ENCODE data around the gene HOXA11.

Gene HOXA11

DNA sequence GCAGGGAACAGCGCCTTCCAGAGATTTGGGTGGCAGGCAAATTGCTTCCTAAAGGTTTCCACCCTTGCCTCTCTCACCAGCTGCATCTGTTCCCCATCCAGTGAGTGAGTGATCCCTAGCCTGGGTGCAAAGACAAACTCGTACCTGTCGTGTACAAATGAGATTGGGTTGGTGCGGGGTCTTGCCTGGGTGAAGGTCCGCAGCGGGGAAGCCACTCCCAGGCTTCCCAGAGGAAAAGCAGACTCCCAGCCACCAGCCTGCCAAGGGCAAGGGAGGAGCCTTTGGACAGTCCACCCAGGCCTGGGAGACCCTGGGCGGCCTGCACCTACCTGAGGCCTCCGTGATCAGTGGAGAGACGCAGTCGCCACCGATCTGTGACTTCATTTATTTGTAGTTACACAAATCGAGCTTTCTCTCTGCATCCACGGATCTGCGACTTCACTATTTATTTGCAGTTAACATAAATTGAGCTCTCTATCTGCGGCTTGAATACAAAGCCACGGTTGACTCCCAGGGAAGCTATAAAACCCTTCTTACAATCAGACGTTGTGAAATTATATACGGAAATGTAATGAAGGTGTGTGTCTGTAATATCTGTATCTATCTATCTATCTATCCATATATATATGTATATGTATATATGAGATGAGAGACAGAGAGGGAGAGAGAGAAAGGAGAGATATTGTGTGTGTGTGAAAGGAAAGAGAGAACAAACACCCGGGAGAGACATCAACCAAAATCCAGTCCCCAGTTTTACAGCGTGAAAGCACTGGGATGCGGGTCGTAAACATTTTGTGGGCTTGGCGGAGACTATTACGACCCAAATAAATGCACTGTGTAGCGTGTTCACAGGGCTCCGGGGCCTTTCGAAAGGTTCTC lies 25.5 kb downstream of the HOXA11 start:
- Histone ChIP-seq H3K4me3 (ENCODE audit: low read length) (peak overlapping the region; percentile 80; the same call in 1 of the 2 replicates), H3K36me3 (ENCODE audit: control insufficient read depth, low read length) (no peaks in the 10 kb centered on the region), H3K4me1 (ENCODE audit: control insufficient read depth, low read length) (peaks cover 24% of the 10 kb centered on the region), H3K27ac (ENCODE audit: low read depth, low read length) (no peak overlapping the region), H3K27me3 (ENCODE audit: control insufficient read depth, low read length) (peaks cover 66% of the 10 kb centered on the region), H3K79me2 (ENCODE audit: control insufficient read depth, low read length) (no peaks in the 10 kb centered on the region), H3F3A (ENCODE audit: control insufficient read depth, insufficient read depth) (no peaks in the 10 kb centered on the region; the same call in 1 of the 2 replicates), H3K4me2 (ENCODE audit: low read length) (peak overlapping the region; percentile 93; the same call in 1 of the 2 replicates), H3K9me2 (replicated peaks; ENCODE audit: control insufficient read depth, low read length) (no peaks in the 10 kb centered on the region), H3K9me3 (ENCODE audit: control insufficient read depth, insufficient read depth, low read length) (no peaks in the 10 kb centered on the region), H4K20me1 (ENCODE audit: control insufficient read depth, insufficient read depth, low read depth, low read length) (no peaks in the 10 kb centered on the region)
- TF ChIP-seq, protein P1, sequence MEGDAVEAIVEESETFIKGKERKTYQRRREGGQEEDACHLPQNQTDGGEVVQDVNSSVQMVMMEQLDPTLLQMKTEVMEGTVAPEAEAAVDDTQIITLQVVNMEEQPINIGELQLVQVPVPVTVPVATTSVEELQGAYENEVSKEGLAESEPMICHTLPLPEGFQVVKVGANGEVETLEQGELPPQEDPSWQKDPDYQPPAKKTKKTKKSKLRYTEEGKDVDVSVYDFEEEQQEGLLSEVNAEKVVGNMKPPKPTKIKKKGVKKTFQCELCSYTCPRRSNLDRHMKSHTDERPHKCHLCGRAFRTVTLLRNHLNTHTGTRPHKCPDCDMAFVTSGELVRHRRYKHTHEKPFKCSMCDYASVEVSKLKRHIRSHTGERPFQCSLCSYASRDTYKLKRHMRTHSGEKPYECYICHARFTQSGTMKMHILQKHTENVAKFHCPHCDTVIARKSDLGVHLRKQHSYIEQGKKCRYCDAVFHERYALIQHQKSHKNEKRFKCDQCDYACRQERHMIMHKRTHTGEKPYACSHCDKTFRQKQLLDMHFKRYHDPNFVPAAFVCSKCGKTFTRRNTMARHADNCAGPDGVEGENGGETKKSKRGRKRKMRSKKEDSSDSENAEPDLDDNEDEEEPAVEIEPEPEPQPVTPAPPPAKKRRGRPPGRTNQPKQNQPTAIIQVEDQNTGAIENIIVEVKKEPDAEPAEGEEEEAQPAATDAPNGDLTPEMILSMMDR (IDR thresholded peaks at IDR 0.05; ENCODE audit: low read depth, low read length, poor library complexity, severe bottlenecking) = no peak
- no peak for TF ChIP-seq EZH2phosphoT487 (IDR thresholded peaks at IDR 0.05; ENCODE audit: borderline replicate concordance, low read length)

DNA sequence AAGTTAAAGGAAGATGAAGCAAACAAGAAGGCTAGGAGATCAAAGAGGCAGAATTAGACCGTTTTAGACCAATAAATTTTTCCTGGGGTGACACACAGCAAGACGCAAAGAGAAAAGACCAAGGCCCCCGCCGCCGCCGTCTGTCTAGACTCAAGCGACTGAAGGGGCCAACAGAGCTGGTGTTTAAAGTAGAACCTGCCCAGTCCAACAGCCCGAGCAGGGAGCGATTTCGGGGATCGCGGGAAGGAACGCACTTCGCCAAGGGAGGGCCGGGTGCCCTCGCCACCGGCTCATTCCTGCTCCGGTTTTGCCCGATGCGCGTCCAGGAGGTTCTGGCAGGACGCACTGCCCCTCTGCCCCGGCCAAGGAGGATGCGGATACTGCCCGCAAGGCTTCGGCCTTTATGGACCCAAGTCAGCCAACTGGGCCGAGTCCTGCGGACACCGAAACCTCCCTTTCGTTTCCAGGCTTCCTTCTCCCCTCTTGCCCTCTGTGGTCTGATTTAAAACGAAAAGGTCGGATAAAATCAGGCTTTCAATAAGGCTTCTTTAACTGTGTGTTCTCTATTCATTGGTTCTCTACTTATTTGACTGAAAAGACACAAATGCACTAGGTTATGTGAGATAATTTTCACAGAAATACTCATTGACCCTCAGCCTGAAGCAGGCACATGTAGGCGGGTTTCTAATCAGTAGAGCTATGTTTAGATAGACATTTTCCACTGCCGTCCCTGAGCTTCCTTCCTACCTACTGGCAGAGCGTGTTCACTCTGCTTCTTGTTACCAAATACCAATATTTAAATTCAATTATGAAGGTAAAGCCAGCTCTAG lies 26.4 kb downstream of the HOXA11 start:
- H3K4me1 ChIP-seq (ENCODE audit: control insufficient read depth, low read length) = peaks cover 24% of the 10 kb centered on the region
- H3F3A ChIP-seq (ENCODE audit: control insufficient read depth, insufficient read depth) = no peaks in the 10 kb centered on the region; the same call in 1 of the 2 replicates
- H3K79me2 ChIP-seq (ENCODE audit: control insufficient read depth, low read length) = no peaks in the 10 kb centered on the region
- H4K20me1 ChIP-seq (ENCODE audit: control insufficient read depth, insufficient read depth, low read depth, low read length) = no peaks in the 10 kb centered on the region
- H3K4me3 ChIP-seq (ENCODE audit: low read length) = no peak overlapping the region
- H3K27me3 ChIP-seq (ENCODE audit: control insufficient read depth, low read length) = peaks cover 66% of the 10 kb centered on the region
- H3K27ac ChIP-seq (ENCODE audit: low read depth, low read length) = no peak overlapping the region
- no peaks in the 10 kb centered on the region for H3K36me3 ChIP-seq (ENCODE audit: control insufficient read depth, low read length)
- H3K9me2 ChIP-seq (replicated peaks; ENCODE audit: control insufficient read depth, low read length) = no peaks in the 10 kb centered on the region
- no peak for TF ChIP-seq EZH2phosphoT487 (IDR thresholded peaks at IDR 0.05; ENCODE audit: borderline replicate concordance, low read length)
- TF ChIP-seq, protein P1 (IDR thresholded peaks at IDR 0.05; ENCODE audit: low read depth, low read length, poor library complexity, severe bottlenecking) = no peak
- H3K4me2 ChIP-seq (ENCODE audit: low read length) = no peak overlapping the region
- H3K9me3 ChIP-seq (ENCODE audit: control insufficient read depth, insufficient read depth, low read length) = no peaks in the 10 kb centered on the region

DNA sequence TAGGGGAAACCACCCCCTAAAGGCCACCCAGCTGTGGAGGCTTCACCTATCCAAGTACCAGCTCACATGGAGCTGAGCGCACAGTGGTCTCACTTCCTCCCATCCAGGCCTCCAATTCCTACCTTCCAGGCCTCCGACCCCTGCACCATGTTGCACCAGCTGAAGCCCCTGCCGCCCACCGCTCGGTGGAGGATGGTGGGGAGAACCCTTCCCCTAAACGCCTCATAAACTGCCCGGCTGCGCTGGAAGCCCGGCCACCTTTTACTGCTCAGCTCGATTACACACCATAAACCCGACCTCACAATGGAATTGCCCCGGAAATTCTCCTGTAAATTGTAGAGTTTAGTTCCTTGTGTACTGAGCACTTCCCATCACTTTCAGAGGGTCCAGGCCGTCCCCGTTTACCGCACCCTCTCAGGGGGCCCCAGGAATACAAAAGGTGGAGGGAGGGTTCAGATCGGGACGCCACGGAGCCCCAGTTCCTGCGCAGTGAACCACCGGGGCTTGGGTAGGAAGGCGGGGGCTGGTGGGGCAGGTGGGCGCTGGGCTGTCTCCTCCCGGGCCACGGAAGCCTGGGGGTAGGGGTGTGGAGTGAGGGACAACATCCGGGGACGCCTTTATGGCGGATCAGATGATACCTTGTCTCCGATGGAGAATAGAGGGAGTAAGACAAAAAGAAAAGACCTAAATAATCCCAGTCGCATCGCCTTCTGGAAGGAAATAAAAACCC lies 27.2 kb downstream of the HOXA11 start:
- TF ChIP-seq, protein P1 (IDR thresholded peaks at IDR 0.05; ENCODE audit: low read depth, low read length, poor library complexity, severe bottlenecking) = no peak
- TF ChIP-seq EZH2phosphoT487 (IDR thresholded peaks at IDR 0.05; ENCODE audit: borderline replicate concordance, low read length) = 0 out of 2 replicates have a peak, but pooled peaks have one; percentile 30
- H3K4me1 ChIP-seq (ENCODE audit: control insufficient read depth, low read length) = peaks cover 24% of the 10 kb centered on the region
- no peaks in the 10 kb centered on the region for H3K79me2 ChIP-seq (ENCODE audit: control insufficient read depth, low read length)
- H3K27ac ChIP-seq (ENCODE audit: low read depth, low read length) = no peak overlapping the region
- no peaks in the 10 kb centered on the region for H3K9me3 ChIP-seq (ENCODE audit: control insufficient read depth, insufficient read depth, low read length)
- H3K27me3 ChIP-seq (ENCODE audit: control insufficient read depth, low read length) = peaks cover 71% of the 10 kb centered on the region
- no peaks in the 10 kb centered on the region for H3K36me3 ChIP-seq (ENCODE audit: control insufficient read depth, low read length)
- no peak overlapping the region for H3K4me2 ChIP-seq (ENCODE audit: low read length)
- no peaks in the 10 kb centered on the region for H3K9me2 ChIP-seq (replicated peaks; ENCODE audit: control insufficient read depth, low read length)
- no peaks in the 10 kb centered on the region for H4K20me1 ChIP-seq (ENCODE audit: control insufficient read depth, insufficient read depth, low read depth, low read length)
- H3F3A ChIP-seq (ENCODE audit: control insufficient read depth, insufficient read depth) = no peaks in the 10 kb centered on the region; the same call in 1 of the 2 replicates
- no peak overlapping the region for H3K4me3 ChIP-seq (ENCODE audit: low read length)

Data from DOHH2 (cell line).